Neural cell (in vitro differentiated cells): Measurements from ENCODE around the gene PABPN1L. TPM values are rescaled to one million over a fixed set of nuclear protein-coding genes. Genes with fewer than 3 reads are reported as not detected.

Experiments
- H2AFZ ChIP-seq: fragments of 200-600, 300-800 bp; sonication (generic), shearing (Covaris generic); 2 replicates; pipeline ENCODE4 v1.6.0; 2014; ENCODE audit warnings: low read depth, mild to moderate bottlenecking, antibody characterized with exemption, low read length, moderate library complexity
- H3F3A ChIP-seq: fragments of 200-600 bp; shearing (Covaris generic); 2 replicates; pipeline ENCODE4 v1.6.1; 2016; ENCODE audit warnings: mild to moderate bottlenecking, moderate library complexity, mixed read lengths, antibody characterized with exemption, low read length; ENCODE audit not compliant: insufficient read depth, poor library complexity, severe bottlenecking
- H3K27ac ChIP-seq: fragments of 200-600, 300-800 bp; sonication (generic), shearing (Covaris generic); 2 replicates; pipeline ENCODE4 v1.5.1; 2014; ENCODE audit warnings: mild to moderate bottlenecking, low read length, moderate library complexity
- H3K27me3 ChIP-seq: fragments of 300-800, 200-600 bp; sonication (generic), shearing (Covaris generic); 2 replicates; pipeline ENCODE4 v1.6.0; 2014; ENCODE audit warnings: mild to moderate bottlenecking, low read depth, low read length, moderate library complexity; ENCODE audit not compliant: insufficient read depth
- H3K36me3 ChIP-seq: fragments of 300-800, 200-600 bp; sonication (generic), shearing (Covaris generic); 2 replicates; pipeline ENCODE4 v1.5.1; 2014; ENCODE audit warnings: mild to moderate bottlenecking, antibody characterized with exemption, low read length, moderate library complexity; ENCODE audit not compliant: insufficient read depth
- H3K4me2 ChIP-seq: fragments of 300-800, 200-600 bp; sonication (generic), shearing (Covaris generic); 2 replicates; pipeline ENCODE4 v1.6.0; 2014; ENCODE audit warnings: mild to moderate bottlenecking, low read length
- H3K4me3 ChIP-seq: fragments of 300-800, 200-600 bp; sonication (generic), shearing (Covaris generic); 2 replicates; pipeline ENCODE4 v1.5.1; 2014; ENCODE audit warnings: mild to moderate bottlenecking, low read length, moderate library complexity
- H3K79me2 ChIP-seq: fragments of 200-600 bp; shearing (Covaris generic); replicated peaks from 2 replicates; pipeline ENCODE4 v1.6.0; 2014; ENCODE audit warnings: mild to moderate bottlenecking, low read length, moderate library complexity; ENCODE audit not compliant: insufficient read depth
- H3K9ac ChIP-seq: fragments of 300-800, 200-600 bp; sonication (generic), shearing (Covaris generic); 2 replicates; pipeline ENCODE4 v1.6.1; 2016; ENCODE audit warnings: mild to moderate bottlenecking, low read length, mixed read lengths
- H3K9me2 ChIP-seq: fragments of 200-600 bp; shearing (Covaris generic); 2 replicates; pipeline ENCODE4 v1.6.1; 2016; ENCODE audit warnings: mild to moderate bottlenecking, low read length, mixed read lengths; ENCODE audit not compliant: insufficient read depth
- H3K9me3 ChIP-seq: fragments of 200-600, 300-800 bp; sonication (generic), shearing (Covaris generic); 2 replicates; pipeline ENCODE4 v1.6.1; 2016; ENCODE audit warnings: mild to moderate bottlenecking, mixed run types, low read length, moderate library complexity, mixed read lengths
- H4K20me1 ChIP-seq: fragments of 200-600 bp; shearing (Covaris generic); 2 replicates; pipeline ENCODE4 v1.6.1; 2016; ENCODE audit warnings: mild to moderate bottlenecking, mixed run types; ENCODE audit not compliant: insufficient read depth
- CTCF ChIP-seq: fragments of 450-650 bp; IDR thresholded peaks from 2 replicates; pipeline ENCODE4 v1.5.1; 2014; ENCODE audit warnings: antibody characterized with exemption, mild to moderate bottlenecking, moderate library complexity; ENCODE audit not compliant: poor library complexity, severe bottlenecking
- EP300 ChIP-seq: fragments of 450-650 bp; conservative IDR thresholded peaks from 2 replicates; pipeline ENCODE4 v1.6.1; 2014; ENCODE audit warnings: antibody characterized with exemption, mild to moderate bottlenecking, moderate library complexity; ENCODE audit not compliant: poor library complexity, severe bottlenecking
- EZH2 ChIP-seq: fragments of 200-600, 300-800 bp; shearing (Covaris generic), sonication (generic); IDR thresholded peaks from 2 replicates; pipeline ENCODE4 v1.6.1; 2014; ENCODE audit warnings: antibody characterized with exemption, low read length, borderline replicate concordance, mild to moderate bottlenecking; ENCODE audit not compliant: insufficient read depth, poor library complexity, severe bottlenecking
- MXI1 ChIP-seq: fragments of 450-650 bp; conservative IDR thresholded peaks from 2 replicates; pipeline ENCODE4 v1.6.1; 2014; ENCODE audit warnings: antibody characterized with exemption, mild to moderate bottlenecking; ENCODE audit not compliant: poor library complexity, severe bottlenecking
- POLR2AphosphoS5 ChIP-seq: IDR thresholded peaks from 2 replicates; pipeline ENCODE4 v1.6.1; 2012
- RAD21 ChIP-seq: fragments of 450-650 bp; conservative IDR thresholded peaks from 2 replicates; pipeline ENCODE4 v1.6.1; 2014; ENCODE audit warnings: antibody characterized with exemption, mild to moderate bottlenecking, moderate library complexity
- REST ChIP-seq: IDR thresholded peaks from 2 replicates; pipeline ENCODE4 v1.6.1; 2012; ENCODE audit warnings: borderline replicate concordance
- SMC3 ChIP-seq: fragments of 450-650 bp; conservative IDR thresholded peaks from 2 replicates; pipeline ENCODE4 v1.6.1; 2014; ENCODE audit warnings: antibody characterized with exemption, mild to moderate bottlenecking, moderate library complexity; ENCODE audit not compliant: poor library complexity
- TAF1 ChIP-seq: IDR thresholded peaks from 2 replicates; pipeline ENCODE4 v1.6.1; 2012; ENCODE audit warnings: low read depth
- polyA plus RNA-seq: library from polyadenylated mRNA; depleted of rRNA; stranded (reverse); fragments of >200 nt; gene quantifications from 2 replicates; pipeline ENCODE4 v1.2.3, GENCODE V29; 2014

PABPN1L gene
- polyA plus RNA-seq, 1 donor from 2014 or later = 0.20 TPM

- Histone ChIP-seq H3K4me2 (no peak overlapping the region), H3K9me3 (no peaks in the 10 kb centered on the region), H4K20me1 (no peaks in the 10 kb centered on the region), H3F3A (no peaks in the 10 kb centered on the region), H3K9ac (no peak overlapping the region), H3K9me2 (no peaks in the 10 kb centered on the region), H3K27me3 (no peaks in the 10 kb centered on the region), H3K27ac (no peak overlapping the region), H3K36me3 (no peaks in the 10 kb centered on the region), H3K4me3 (no peak overlapping the region), H2AFZ (no peak overlapping the region), H3K79me2 (no peaks in the 10 kb centered on the region)
- TF ChIP-seq EP300 (no peak), CTCF (no peak), SMC3 (no peak), POLR2AphosphoS5 (no peak), TAF1 (no peak), MXI1 (no peak), REST (no peak)
Measured at GRCh38 chr16:88911946-88912310, 45.5 kb upstream of the PABPN1L start.

- Histone ChIP-seq H3F3A (no peaks in the 10 kb centered on the region), H2AFZ (no peak overlapping the region), H3K9ac (no peak overlapping the region), H3K4me2 (no peak overlapping the region), H3K9me3 (no peaks in the 10 kb centered on the region), H3K36me3 (no peaks in the 10 kb centered on the region), H3K27me3 (no peaks in the 10 kb centered on the region), H4K20me1 (no peaks in the 10 kb centered on the region), H3K4me3 (no peak overlapping the region), H3K27ac (no peak overlapping the region), H3K79me2 (no peaks in the 10 kb centered on the region), H3K9me2 (no peaks in the 10 kb centered on the region)
- TF ChIP-seq MXI1 (no peak), REST (no peak), SMC3 (no peak), POLR2AphosphoS5 (no peak), CTCF (no peak), TAF1 (no peak), EZH2 (no peak), EP300 (no peak), RAD21 (no peak)
Measured at GRCh38 chr16:88911136-88911945, 44.9 kb upstream of the PABPN1L start.
